Brain pericyte (primary cell): Measurements from ENCODE around the gene VAV2.

Experiments used
- DNase-seq: peaks from one replicate; pipeline ENCODE4 v3.0.0-alpha.2; 2012; ENCODE audit warnings: low read depth, low spot score

Gene VAV2

DNA sequence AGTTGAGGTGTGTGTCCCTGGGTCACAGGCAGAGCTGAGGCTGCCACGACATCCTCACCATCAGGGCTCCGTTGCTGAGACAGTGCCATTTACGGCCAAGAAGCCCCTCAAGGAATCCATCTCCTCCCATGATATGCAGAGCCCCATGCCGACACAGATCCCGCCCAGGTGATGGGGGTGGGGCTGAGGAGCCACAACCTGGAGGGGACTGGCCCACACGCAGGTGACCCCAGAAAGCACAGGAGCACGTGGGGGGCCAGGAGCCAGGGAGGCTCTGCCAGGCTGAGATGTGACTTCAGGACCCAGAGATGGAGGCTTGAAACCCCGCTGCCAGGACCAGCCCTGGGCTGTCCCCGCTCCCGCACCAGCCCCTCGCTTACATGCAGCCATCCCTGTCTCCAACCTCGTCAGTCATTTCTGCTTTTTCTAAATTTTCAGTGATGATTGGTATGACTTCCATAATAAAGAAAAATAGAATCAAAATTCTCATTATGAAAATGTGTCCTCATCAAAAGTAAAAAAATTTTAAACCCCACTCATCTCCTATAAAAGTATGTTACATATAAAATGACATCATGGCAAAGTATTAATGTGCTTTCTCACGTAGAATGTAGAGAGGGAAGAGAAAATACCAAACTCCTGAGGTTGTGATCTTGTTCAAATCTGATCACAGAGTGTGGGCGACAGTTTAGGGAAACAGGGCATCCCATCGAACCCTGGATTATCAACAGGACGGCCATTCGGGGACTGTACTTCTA, 155.9 kb downstream of the VAV2 start:
- DNase-seq = no peak

DNA sequence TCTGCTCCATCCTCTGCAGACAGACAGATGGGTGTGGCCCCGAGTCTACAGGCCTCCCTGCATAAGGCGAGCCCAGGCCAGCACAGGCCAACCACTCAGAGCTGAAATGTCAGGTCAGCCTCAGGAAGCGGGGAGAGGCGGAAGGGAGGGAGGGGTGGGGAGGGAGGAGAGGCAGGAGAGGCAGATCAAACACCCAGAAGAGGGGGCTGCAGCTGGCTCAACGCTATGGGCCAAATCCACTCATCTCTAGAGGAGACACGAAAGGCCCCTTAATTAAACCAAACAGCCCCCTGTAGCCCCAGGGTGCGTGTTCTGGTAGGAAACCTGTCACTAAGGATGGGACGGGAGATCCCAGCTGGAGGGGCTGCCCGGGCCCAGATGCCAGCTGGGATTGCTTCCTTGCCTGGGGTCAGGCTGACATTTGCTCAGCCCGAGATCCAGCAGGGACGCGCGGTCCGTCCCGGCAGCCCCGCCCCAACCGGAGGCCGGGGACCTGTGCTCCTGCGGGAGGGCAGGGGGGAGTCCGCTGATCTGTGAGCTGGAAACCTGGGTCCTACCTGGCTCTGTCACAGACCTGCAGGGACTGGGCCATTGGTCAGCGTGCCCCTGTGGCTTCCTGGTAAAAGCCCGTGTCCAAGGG, 156.7 kb downstream of the VAV2 start:
- DNase-seq = no peak

DNA sequence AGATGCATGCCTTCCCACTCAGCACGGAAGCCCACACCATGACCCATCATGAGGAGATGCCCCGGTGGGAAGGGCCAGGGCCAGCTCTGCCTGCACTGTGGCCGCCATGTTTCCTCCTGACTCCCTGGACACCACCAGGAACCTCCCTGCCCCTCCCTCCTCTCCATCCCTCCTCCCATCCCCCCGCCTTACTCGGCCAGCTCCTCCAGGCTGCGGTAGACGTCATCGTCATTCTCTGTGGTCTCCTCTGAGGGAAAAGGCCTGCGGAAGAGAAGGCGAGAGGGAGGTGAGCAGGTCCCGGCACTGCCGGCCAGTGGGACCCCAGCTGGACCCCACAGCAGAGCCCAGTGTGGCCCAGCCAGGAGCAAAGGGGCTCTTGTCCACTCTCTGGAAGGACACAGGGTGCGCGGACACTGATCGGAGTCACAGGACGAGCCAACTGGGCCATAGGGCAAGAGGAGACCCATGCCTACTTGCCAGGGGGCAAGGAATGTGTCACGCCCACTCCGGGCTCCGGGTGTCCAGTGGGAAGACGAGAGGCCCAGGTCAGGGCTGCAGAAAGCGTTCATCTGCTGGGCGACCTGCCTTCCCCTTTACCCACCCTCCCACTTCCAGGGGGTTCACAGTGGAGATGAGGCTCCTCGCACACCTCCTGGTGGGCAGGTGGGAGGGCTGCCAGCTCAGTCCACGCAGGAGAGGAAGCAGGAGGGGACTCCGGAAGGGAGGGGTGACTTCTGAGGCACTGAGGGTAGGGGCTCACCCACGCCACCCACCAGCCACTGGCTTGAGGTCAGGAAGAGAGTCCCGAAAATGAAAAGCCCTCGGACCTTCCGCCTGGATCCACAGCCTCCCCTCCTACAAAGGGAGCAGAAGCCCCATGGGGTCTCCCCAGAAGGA, 157.8 kb downstream of the VAV2 start:
- DNase-seq = no peak

DNA sequence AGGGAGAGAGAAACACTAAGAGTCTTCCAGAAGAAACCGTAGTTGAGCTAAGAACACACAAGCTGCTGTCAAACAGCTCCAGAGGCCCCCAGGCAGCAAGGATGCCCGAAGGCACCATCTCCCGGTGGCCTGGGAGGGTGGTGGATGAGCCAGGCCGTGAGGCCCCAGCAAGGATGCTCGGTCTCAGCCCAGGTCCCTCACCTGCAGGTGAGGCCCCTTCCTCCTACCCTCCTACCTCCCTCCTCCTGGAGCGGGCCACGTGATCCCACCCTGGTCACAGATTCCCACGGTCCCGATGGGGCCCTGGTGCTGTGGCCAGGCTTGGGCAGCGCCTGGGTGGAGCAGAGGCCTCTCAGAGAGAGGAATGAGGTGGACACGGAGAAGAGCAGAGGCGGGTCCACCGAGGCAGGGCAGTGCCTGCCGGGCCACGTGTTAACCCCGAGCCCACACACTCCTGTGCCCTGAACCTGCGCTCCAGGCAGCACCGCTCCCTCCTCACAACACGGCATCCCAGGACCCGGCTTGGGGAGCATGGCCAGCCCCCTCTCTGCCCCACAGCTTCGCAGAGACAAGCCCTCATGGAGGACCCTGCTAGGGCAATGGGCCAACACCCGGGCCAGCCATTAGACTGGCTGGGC, 158.6 kb downstream of the VAV2 start:
- DNase-seq = no peak

DNA sequence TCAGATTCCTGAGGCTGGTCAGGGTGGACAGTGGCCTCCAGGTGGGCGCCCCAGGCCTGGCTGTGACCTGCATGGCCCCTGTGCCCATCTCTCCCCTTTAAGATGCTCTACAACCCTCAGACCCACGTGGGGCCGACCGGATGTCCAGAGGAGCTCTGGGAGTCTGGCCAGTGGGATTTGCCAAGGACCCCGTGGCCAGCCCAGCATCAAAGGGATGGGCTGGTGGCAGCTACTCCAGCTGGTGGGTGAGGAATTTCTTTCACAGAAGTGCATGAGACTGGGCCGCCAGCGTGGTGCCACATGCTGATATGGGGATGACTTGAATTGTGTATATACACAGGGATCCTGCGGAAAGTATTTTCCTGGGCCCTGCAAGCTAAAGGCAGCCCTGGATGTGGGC, 159.2 kb downstream of the VAV2 start:
- no peak for DNase-seq

DNA sequence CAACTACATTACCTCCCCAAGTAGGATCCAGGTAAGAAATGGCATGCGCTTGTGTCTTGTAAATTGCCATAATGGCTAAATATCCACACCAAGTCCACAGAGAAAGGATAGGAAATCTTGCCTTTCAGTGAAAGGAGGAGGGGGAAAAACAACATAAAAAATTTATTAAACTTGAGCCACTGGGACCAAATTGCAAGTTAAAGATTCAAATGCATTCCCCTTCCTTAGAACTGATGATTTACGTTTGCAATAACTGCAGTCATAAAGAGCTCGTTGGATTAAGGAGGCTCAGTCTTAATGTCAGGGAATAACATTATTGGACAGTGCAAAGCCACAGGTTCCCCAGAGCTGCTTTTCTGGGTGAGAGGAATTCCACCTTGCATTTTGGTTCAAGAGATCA, 161.4 kb downstream of the VAV2 start:
- DNase-seq = no peak

DNA sequence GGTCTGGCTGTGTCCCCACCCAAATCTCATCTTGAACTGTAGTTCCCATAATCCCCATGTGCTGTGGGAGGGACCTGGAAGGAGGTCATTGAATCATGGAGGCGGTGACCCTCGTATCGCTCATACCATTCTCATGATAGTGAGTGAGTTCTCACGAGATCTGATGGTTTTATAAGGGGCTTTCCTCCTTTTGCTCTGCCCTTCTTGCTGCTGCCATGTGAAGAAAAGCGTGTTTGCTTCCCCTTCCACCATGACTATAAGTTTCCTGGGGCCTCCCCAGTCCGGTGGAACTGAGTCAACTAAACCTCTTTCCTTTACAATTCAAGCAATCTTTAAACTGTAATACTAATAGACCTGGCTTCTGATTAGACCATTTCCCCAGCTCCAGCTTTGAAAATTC, 161.8 kb downstream of the VAV2 start:
- no peak for DNase-seq

DNA sequence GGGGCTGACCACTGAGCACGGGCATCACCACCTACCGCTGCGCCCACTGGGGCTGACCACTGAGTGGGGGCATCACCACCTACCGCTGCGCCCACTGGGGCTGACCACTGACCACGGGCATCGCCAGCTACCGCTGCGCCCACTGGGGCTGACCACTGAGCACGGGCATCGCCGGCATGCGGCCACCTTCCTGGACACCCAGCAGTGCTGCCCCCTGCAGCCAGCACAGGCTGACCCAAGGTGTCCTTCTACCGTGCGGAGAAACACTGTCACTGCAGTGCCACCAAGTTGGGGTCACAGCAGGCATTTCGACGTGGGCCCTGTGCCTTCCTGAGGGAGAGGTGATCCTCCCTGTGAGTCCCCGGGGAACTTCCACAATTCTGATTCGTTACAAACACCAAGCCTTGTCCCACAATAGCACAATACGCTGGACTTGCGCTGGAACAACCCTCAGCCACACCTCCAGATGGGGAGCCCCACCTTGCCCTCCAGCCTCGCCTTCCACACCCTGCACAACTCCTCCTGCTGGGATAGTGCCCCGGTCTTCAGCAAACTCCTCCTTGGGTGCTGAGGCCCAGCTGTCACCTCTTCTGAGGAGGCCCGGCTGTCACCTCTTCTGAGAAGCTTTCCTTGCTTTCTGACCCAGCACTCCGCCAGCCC, 163.7 kb downstream of the VAV2 start:
- no peak for DNase-seq

DNA sequence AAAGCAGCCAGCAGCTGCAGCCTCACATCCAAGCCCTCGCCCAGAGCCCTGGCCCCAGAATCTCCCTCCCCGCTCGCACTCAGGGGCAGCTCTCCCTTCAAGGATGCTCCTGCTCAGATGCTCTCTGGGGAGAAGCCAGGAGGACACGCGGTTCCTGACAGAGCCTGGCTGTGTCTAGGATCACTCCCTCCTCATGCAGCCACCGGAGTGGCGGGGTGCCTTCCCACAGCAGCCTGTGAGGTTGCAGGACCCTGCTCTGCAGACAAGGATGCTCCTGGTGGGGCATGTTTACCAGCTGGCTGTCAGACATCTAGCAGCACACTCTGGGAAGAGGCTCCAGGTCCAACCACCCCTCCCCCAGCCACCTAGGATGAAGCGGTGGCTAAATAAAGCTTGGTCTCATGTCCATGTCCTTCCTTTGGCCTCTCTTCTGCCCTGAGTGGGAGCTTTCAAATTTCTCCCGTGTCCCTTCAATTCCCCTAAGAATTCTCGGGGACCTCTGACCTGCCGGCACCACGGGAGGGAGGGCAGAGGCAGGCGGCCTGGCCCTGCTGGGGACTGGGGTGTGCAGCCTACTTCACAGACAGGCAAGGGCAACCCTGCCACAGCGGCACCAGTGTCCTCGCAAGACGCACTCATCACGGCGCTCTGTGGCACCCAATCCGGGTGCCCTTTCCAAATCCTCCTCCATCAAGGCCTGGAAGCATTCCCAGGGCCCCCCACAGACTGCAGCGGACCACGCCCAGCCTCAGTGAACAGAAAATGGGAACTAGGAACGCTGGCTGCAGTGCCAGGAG, 165.6 kb downstream of the VAV2 start:
- no peak for DNase-seq

DNA sequence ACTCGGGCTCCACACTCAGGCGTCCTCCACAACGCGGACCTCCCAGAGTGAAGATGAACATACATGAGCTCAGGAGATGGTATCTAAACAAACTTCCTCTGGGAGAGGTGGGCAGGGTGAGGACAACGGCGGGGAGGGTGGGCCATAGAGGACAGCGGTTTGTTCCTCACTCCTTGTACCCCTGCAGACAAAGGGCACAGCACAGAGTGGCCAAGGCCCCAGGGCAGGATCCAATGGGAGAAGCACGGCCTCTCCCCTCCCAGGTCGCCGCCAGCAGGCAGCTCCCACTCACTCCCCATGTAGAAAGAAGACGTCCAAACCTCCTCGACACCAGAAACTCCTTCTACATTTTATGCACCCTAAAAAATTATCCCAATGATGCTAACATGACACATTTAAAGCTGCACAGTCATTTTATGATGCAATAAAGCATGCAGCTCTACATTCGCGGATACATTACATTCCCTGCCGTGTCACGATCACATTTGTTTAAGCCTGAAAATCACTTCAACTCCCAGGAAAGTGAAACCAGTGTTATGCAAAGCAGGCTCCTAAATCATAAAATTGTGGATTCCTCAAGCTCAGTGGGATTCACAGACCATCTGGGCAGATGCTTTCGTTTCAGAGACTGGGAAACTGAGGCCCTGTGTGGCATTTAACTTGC, 166.4 kb downstream of the VAV2 start:
- no peak for DNase-seq

DNA sequence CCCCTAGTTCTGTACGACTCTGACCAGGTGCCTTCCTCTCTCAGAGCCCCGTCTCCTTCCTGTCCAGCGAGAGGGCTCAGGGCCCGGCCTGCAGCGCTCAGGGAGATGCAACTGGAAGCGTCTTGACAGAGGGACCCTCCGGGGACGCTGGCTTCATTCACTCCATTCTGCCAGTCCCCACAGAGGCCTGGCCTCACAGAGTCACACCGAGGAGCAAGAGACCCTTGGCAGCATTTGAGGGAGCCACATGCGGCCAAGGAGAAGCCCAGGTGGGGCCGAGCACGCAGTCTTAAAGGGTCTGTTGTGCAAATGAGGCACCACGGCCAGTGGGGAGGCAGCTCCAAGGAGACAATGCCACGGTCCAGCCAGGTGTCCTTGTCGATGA, 167.3 kb downstream of the VAV2 start:
- no peak for DNase-seq

DNA sequence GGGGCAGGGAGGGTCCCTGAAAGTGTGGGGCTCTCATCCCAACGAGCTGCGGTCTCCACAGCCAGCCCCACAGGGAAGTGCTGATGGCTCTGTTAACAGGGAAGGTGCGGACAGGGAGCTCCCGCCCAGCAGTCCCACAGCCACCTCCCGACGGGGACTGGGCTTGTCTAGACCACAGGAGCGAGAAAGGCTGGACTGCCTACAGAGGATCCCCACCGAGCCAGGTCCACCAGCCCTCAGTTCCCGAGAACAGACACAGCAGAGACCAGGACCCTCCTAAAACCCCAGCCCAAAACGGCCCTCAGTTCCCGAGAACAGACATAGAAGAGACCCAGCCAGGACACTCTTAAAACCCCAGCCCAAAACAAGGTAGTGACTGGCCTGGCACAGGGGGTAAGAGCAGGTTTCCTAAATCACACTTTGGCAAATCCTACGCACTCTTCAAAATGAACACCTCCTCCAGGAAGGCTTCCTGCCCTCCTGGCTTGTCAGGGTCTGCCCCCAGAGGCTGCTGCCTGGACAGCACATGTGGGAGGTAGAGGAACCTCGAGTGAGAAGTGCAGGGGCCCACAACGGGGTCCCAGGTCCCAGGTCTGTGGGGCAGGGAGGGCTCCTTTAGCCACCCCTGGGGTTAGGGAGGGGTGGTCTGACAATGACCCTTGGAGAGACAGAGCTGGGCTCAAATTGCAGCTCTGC, 167.9 kb downstream of the VAV2 start:
- DNase-seq = no peak

DNA sequence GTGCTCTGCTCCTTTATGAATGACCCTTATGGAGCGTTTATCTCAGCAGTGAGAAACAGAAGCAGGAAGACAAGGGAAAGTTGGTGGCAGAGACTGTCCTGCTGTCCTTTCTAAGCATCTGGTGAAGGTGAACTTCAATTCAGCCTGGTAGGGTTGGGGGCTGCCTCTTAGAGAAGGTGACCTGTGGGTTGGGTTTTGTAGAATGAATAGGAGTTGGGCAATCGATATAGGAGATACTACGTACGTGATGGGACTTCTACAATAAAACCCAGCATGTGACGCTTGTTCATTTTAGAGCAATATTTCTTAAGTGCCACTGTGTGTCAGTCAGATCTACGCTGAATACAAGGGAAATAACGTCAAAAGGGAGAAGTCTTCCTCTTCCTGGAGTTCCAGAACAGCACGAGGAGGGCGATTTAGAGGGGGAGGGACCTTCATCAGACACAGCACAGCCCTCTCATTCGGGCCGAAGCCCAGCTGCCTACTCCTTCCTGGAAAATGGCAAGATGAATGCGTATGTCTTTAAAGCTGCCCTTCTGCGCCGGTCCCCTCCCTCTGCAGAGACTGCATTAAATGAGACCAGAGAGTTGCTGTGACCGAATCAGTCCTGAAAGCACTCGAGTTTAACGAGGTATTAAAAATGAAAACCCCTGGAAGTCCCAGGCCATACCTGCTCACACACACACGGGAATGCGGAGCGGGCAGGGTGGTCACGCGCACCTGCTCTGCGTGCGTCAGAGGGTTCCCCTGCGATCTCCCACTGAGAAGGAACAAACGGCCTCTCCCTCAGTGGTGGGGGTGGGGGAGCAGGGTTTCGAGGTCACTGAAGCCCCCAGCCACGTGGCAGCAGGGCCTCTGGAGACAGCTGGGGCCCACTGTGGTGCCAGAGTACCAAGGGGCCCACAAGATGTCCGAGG, 168.7 kb downstream of the VAV2 start:
- no peak for DNase-seq

DNA sequence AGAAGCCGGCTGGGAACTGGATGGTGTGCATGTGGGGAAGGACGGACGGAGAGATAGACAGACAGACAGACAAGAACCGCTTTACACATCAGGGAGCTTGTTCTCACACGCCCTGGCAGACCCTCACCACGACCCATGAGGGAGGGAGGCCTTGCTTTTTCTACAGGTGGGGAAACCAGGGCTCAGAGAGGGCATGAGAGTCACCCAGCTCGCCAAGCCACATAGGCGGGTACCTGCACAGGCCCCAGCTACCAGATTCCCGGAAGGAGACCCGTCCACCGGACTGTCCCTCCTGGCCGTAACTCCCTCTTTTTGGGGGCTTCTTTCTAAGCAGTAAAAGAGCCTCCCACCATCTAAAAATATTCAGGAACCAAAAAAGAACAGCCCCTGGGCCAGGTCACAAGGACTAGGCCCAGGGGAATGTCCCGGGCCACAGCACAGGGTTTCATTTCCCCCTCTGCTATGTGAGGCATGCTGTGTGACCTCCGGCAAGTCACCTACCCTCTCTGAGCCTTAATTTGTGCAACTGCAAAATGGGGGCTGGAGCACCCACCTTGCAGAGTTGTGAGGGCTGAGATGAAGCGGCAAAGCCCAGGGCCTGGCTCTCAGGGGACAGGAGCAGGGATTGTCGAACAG, 169.6 kb downstream of the VAV2 start:
- no peak for DNase-seq

DNA sequence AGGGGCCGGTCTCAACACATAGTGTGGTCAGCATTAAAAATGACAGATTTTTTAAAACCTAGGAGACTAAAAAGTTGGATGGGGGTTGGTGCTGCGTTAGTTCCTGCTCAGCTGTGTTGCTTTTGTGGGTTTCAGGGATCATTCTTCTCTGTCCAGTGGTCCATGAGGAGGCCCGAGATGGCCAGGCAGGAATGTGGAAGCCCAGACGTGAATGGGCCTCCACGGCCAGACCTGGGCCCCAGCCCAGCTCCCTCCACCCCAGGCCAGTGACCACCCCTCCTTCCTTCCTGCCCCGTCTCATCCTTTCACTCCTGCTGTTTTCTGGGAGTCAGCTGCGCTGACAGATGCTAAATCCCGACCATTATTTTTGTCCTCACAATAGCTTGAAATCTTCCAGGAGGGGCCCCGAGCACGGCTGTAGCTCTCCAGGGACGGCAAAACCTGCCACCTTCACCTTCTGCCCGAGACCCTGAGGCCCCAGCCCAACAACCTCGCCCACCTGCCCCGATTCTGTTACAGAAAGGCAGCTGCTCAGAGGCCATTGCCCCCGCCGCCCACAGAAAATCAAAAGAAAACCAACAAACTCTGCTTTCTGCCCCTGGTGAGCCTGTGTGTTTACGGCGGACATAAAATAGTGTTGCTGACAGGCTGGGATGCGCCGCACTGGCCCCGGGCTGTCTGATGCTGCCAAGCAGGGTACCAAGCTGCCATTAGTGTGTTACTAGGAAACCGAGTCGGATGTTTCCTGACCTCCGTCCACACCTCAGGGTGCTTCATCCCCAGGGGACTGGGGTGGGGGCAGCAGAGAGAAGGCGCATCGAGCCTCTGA, 170.3 kb downstream of the VAV2 start:
- DNase-seq = no peak

DNA sequence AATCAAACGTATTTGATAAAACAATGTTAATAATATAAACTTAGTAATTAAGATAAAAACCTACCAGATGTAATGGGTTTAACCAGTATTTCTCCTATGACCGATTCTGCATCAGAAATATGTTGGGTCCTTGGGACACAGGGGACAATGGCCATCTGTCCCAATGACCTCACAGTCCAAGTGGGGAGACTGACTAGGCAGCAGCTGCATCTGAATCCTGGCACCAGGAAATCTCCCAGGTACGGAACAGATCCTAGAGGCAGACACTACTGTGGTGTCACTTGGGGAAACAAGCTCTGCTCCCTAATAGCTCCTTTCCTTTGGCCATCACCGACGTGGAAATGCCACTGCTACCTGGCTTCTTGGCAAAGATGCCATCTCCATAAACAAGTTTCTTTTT, 172.2 kb downstream of the VAV2 start:
- DNase-seq = no peak

DNA sequence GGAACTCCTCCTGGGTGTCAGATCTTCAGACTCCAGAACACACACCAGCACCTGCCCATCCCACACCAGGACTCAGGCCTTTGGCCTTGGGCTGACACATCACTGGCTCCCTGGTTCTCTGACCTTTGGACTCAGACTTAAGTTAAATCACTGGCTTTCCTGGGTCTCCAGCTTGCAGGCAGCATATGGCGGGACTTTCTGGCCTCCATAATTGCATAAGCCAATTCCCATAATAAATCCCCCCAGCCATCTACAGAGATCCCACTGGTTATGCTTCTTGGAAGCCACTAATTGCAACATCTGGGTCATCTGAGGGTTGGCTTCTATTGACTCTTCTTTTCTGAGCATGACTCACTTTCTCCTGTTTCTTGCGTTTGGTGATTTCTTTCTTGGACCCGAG, 173.7 kb downstream of the VAV2 start:
- DNase-seq = no peak
